Right cardiac atrium (tissue), 5 donors: ENCODE data around the gene IL1RL2. TPM values are rescaled to one million over a fixed set of nuclear protein-coding genes. Genes with fewer than 3 reads are reported as not detected.

Experiments used
- ATAC-seq, 2 donors: fragments of 200-7000 bp; cut with Tn5 transposase; one replicate each; pipeline versions ENCODE4 v1.8.0 to v1.9.1; 2020; ENCODE audit warnings: moderate library complexity in 2 of 2, mild to moderate bottlenecking in 1 of 2
- DNase-seq, 3 donors: peaks; one replicate each; pipeline ENCODE4 v3.0.0-alpha.2; 2020
- H3K27ac ChIP-seq: one replicate; pipeline ENCODE4 v1.5.1; 2013; ENCODE audit warnings: mild to moderate bottlenecking, low read length, control low read depth, moderate library complexity
- H3K27me3 ChIP-seq: one replicate; pipeline ENCODE4 v1.6.1; 2013; ENCODE audit not compliant: control insufficient read depth, insufficient read depth
- H3K4me1 ChIP-seq: one replicate; pipeline ENCODE4 v1.6.1; 2013; ENCODE audit warnings: low read length; ENCODE audit not compliant: control insufficient read depth, insufficient read depth
- H3K4me3 ChIP-seq: one replicate; pipeline ENCODE4 v1.5.1; 2013; ENCODE audit warnings: low read length, control low read depth
- H3K9me3 ChIP-seq: one replicate; pipeline ENCODE4 v1.6.1; 2013; ENCODE audit warnings: low read length; ENCODE audit not compliant: control insufficient read depth
- WGBS: extraction: QIAGEN DNeasy Blood & Tissue Kit; methylation state at CpG from one replicate; pipeline ENCODE4 v1.1.7; 2013; 5-methylcytosine and 5-hydroxymethylcytosine counted together
- intact Hi-C, 4 donors: fragments of 100-400 bp; cut with DNase I; formaldehyde crosslinking; loops; one replicate each; pipeline versions ENCODE4 v1.11.0 to v1.14.0; 2022 to 2023
- polyA plus RNA-seq: library from polyadenylated mRNA; stranded (reverse); fragments of 200-250 nt; gene quantifications from one replicate; pipeline ENCODE4 v1.2.3, GENCODE V29; 2013
- total RNA-seq, 4 donors: library from RNA; stranded (reverse); fragmentation: NEBNext Ultra II Directional; extraction: Animal tissue kit (Norgen Biotek cat#: 25700); gene quantifications; one replicate each; pipeline ENCODE4 v1.2.1, GENCODE V29; 2021
- donor health status: healthy with polysubstance abuse.
- donor health status: DM: no; HTN: yes; CAD: no.
- donor health status: DM: no; HTN: no; CAD: no.
- donor health status: DM: no; HTN: yes; CAD: no; lungs with severe emphysema.
- donor health status: DM: yes; HTN: yes; CAD: no.

Gene IL1RL2
- total and polyA plus RNA-seq, 5 donors, result 0.07 to 0.46 (median 0.32) TPM

- Histone ChIP-seq H3K27me3 (no peaks in the 10 kb centered on the region), H3K4me1 (peaks cover 6% of the 10 kb centered on the region), H3K9me3 (no peaks in the 10 kb centered on the region), H3K4me3 (no peak overlapping the region), H3K27ac (no peak overlapping the region)
- intact Hi-C loops, result no loop called here
- DNase-seq, result no peak
- WGBS, result 53% methylated on average over 1 of the region's 1 CpG
- ATAC-seq, result no peak
Observed at GRCh38 chr2:102159295-102159694, 27.5 kb upstream of the IL1RL2 start.

DNA sequence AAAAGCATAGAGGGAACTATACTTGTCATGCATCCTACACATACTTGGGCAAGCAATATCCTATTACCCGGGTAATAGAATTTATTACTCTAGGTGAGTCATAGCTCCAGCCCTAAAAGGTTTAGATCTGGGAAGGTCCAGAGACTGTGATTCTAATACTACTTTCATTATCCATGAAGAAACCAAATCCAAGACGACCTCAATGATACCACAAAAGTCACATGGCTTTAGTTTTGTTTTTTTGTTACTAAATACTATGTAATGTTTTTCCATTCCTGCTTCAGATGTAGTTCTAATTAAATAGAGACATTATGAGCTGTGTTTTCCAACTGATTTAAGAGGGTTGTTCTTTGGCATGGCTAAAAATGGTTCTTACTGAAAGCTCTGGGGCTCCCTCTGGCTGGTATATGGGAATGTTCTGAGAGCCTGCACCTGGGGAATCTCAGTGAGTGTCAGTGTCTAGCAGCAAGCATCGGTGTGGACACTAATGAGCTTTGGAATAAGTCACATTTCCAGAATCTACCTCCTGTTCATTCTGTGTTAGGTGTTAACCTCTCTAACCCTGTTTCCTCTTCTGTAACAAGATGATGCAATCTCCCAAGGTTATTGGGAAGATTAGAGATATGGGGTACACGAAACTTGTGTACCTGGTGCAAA, 20.5 kb upstream of the IL1RL2 start:
- intact Hi-C loops, result loop anchor here (2.0 to 5.0 kb wide), 2 partner anchors 144 to 146 kb away; no protein-coding TSS in a partner anchor

GRCh38 chr2:102168026-102168771, 18.6 kb upstream of the IL1RL2 start:
- Histone ChIP-seq H3K27ac (no peak overlapping the region), H3K4me3 (no peak overlapping the region), H3K9me3 (no peaks in the 10 kb centered on the region), H3K27me3 (no peaks in the 10 kb centered on the region), H3K4me1 (no peaks in the 10 kb centered on the region)
- ATAC-seq (no peak), DNase-seq (no peak)
- intact Hi-C loops, result loop anchor here in 2 of 4 donors (5.0 kb wide), 1 partner anchor 146 kb away; no protein-coding TSS in a partner anchor
- 93% methylated on average over 5 of the region's 5 CpGs for WGBS

More for the DNA sequence above, 20.5 kb upstream of the IL1RL2 start:
- no peaks in the 10 kb centered on the region for H3K27me3 ChIP-seq
- no peak overlapping the region for H3K27ac ChIP-seq
- WGBS, result 36% methylated on average over 4 of the region's 4 CpGs
- H3K4me3 ChIP-seq, result no peak overlapping the region
- no peak for DNase-seq
- H3K4me1 ChIP-seq, result no peaks in the 10 kb centered on the region
- ATAC-seq, result peak; percentile 78 to 89
- H3K9me3 ChIP-seq, result no peaks in the 10 kb centered on the region

GRCh38 chr2:102171946-102172345, 14.9 kb upstream of the IL1RL2 start:
- DNase-seq, result no peak
- WGBS, result 91% methylated on average over 5 of the region's 5 CpGs
- ATAC-seq, result no peak
- Histone ChIP-seq H3K27me3 (no peaks in the 10 kb centered on the region), H3K27ac (no peak overlapping the region), H3K4me1 (no peaks in the 10 kb centered on the region), H3K4me3 (no peak overlapping the region), H3K9me3 (no peaks in the 10 kb centered on the region)
- intact Hi-C loops, result no loop called here

GRCh38 chr2:102172745-102173144, 14.1 kb upstream of the IL1RL2 start:
- H3K9me3 ChIP-seq, result no peaks in the 10 kb centered on the region
- intact Hi-C loops, result no loop called here
- ATAC-seq (no peak), DNase-seq (no peak)
- no peaks in the 10 kb centered on the region for H3K27me3 ChIP-seq
- no peaks in the 10 kb centered on the region for H3K4me1 ChIP-seq
- WGBS, result 81% methylated on average over 3 of the region's 3 CpGs
- H3K4me3 ChIP-seq, result no peak overlapping the region
- H3K27ac ChIP-seq, result no peak overlapping the region

DNA sequence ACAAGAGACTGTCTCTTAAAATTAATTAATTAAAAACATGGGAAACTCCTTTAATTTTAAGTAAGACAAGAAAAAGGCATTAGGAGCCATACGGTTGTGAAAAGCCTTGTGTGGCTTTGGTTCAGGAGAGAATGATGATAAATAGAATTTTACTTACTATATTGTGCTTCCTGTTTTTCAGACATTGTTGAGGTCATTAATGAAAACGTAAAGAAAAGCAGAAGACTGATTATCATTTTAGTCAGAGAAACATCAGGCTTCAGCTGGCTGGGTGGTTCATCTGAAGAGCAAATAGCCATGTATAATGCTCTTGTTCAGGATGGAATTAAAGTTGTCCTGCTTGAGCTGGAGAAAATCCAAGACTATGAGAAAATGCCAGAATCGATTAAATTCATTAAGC, 10.7 kb upstream of the IL1RL2 start:
- no peak overlapping the region for H3K27ac ChIP-seq
- H3K9me3 ChIP-seq, result no peaks in the 10 kb centered on the region
- ATAC-seq (no peak), DNase-seq (no peak)
- H3K27me3 ChIP-seq, result no peaks in the 10 kb centered on the region
- no peaks in the 10 kb centered on the region for H3K4me1 ChIP-seq
- intact Hi-C loops, result no loop called here
- no peak overlapping the region for H3K4me3 ChIP-seq
- 89% methylated on average over 3 of the region's 3 CpGs for WGBS

- intact Hi-C loops, result no loop called here
- Histone ChIP-seq H3K27ac (no peak overlapping the region), H3K4me3 (no peak overlapping the region), H3K9me3 (no peaks in the 10 kb centered on the region), H3K4me1 (no peaks in the 10 kb centered on the region), H3K27me3 (no peaks in the 10 kb centered on the region)
- DNase-seq (no peak), ATAC-seq (peak in 1 of 2 donors; percentile 15)
- WGBS, result 78% methylated on average over 7 of the region's 7 CpGs
Observed at GRCh38 chr2:102177814-102178478, 8.9 kb upstream of the IL1RL2 start.

- no peak for DNase-seq
- no peak overlapping the region for H3K4me3 ChIP-seq
- 46% methylated on average over 3 of the region's 3 CpGs for WGBS
- peak overlapping the region; percentile 45 for H3K27ac ChIP-seq
- ATAC-seq, result no peak
- intact Hi-C loops, result no loop called here
- H3K9me3 ChIP-seq, result no peaks in the 10 kb centered on the region
- H3K27me3 ChIP-seq, result no peaks in the 10 kb centered on the region
- H3K4me1 ChIP-seq, result no peaks in the 10 kb centered on the region
Observed at GRCh38 chr2:102179061-102179460, 7.8 kb upstream of the IL1RL2 start.

DNA sequence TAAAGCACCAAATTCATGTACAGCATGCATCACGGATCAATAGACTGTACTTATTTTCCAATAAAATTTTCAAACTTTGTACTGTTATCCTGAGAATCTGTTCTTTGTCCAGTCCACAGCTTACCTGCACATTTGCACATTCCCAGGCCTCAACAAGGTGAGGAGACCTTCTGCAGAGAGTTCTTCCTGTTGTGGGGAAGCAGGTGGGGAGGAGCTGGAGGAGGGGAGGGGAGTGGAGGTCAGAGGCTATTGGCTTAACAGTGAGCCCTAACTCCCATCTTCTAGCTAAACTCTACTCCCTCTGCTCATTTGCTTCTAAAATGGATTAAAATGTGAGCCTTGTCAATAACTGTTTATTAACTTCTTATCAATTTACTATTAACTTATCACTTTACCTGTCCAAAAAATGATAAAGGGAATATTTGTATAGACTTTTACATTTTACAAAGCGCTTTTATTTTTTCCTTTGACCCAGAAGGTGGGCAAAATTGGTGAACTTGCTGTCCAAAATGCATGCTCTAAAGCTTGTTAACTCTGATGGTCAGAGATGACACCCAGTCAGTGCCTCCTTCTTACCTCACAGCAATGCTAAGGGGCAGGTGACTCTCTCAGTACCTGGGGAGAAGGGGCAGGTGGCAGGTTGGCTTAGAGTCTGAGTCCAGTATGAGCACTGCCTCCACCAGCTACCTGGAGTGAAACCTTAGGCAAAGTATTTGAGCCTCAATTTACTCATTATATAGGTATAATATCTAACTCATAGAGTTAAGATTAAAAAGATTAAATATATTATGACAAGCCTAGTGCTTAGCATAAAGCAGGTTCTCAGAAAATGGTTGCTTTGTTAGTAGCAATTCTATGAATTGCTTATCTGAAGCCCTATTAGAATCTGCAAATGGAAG, 6.8 kb upstream of the IL1RL2 start:
- Histone ChIP-seq H3K27ac (no peak overlapping the region), H3K27me3 (no peaks in the 10 kb centered on the region), H3K4me3 (no peak overlapping the region), H3K4me1 (no peaks in the 10 kb centered on the region), H3K9me3 (no peaks in the 10 kb centered on the region)
- DNase-seq, result no peak
- ATAC-seq, result no peak
- WGBS, result 98% methylated on average over 2 of the region's 2 CpGs
- intact Hi-C loops, result loop anchor here in 2 of 4 donors (10.0 kb wide), 2 partner anchors 55 to 265 kb away; no protein-coding TSS in a partner anchor

DNA sequence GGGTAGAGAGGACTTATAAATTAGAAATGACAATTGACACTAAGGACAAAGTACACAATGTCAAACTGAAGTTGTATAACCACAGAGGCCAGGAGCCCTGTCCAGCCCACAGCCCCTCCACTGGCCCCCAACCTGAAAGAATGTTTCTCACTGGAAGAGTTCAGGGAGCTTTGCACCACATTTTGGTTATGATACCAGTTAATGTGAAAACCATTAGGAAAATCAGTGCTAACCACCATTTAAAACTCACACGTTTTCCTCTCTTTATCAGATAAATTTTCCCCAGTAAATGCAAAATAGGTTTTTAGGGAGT, 6.2 kb upstream of the IL1RL2 start:
- intact Hi-C loops, result loop anchor here in 2 of 4 donors (10.0 kb wide), 2 partner anchors 54 to 264 kb away; no protein-coding TSS in a partner anchor
- no peak for DNase-seq
- Histone ChIP-seq H3K4me1 (no peaks in the 10 kb centered on the region), H3K27me3 (no peaks in the 10 kb centered on the region), H3K9me3 (no peaks in the 10 kb centered on the region), H3K27ac (no peak overlapping the region), H3K4me3 (no peak overlapping the region)
- WGBS, result 45% methylated on average over 1 of the region's 1 CpG
- no peak for ATAC-seq
